Epithelial cell of prostate (primary cell): ENCODE data around the gene OPA3.

Source experiments
- DNase-seq: peaks from one replicate; pipeline ENCODE4 v3.0.0-alpha.2; 2011; ENCODE audit warnings: low read depth, low spot score
- H3K27ac ChIP-seq: fragments of 450-650 bp; 2 replicates; pipeline ENCODE4 v1.5.1; 2017; ENCODE audit warnings: mild to moderate bottlenecking

Gene OPA3

DNA sequence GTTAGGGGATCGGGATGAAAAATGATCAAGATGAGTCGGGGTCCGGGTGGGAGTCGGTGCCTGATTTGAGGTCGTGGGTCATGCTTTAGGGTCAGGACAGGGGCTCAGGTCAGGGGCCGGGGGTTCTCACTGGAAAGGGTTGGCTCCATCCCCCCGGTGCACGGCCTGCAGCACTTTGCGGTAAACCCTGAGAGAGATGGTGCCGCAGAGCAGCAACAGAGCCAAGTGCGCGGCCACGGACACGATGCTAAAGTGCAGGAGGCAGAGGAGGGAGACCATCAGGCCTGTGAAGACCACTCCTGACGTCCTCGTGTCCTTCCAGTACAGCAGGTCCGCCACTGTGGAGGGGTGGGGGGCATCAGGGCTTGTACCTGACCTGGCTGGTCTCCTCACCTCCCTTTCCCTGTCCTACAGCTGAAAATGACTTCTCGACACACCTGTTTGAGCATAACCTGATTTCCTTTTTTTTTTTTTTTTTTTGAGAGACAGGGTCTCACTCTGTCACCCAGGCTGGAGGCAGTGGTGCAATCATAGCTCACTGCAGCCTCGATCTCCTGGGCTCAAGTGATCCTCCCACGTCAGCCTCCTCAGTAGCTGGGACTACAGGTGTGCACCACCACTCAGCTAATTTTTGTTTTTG, 95.3 kb downstream of the OPA3 start:
- no peak for DNase-seq

DNA sequence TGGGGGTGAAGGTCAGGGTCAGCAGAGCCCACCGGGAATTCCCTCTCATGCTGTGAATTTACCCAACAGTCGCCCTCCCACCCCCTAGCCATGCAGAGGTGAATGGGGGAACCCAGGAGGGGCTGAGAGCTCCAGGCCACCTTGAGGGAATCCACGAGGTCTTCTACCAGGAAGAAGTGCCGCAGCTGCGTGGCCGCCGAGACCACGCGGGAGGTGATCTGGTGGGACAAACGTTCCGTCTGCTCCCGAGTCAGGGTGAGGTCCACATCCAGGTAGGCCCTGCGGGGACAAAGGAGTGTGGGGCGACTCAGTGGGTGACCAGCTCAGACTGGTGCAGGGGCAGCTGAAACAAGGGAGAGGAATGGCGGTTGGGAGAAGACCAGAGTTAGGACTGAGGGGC, 95.9 kb downstream of the OPA3 start:
- H3K27ac ChIP-seq, result no peak overlapping the region
- DNase-seq, result no peak

More for the DNA sequence above, 95.3 kb downstream of the OPA3 start:
- no peak overlapping the region for H3K27ac ChIP-seq

DNA sequence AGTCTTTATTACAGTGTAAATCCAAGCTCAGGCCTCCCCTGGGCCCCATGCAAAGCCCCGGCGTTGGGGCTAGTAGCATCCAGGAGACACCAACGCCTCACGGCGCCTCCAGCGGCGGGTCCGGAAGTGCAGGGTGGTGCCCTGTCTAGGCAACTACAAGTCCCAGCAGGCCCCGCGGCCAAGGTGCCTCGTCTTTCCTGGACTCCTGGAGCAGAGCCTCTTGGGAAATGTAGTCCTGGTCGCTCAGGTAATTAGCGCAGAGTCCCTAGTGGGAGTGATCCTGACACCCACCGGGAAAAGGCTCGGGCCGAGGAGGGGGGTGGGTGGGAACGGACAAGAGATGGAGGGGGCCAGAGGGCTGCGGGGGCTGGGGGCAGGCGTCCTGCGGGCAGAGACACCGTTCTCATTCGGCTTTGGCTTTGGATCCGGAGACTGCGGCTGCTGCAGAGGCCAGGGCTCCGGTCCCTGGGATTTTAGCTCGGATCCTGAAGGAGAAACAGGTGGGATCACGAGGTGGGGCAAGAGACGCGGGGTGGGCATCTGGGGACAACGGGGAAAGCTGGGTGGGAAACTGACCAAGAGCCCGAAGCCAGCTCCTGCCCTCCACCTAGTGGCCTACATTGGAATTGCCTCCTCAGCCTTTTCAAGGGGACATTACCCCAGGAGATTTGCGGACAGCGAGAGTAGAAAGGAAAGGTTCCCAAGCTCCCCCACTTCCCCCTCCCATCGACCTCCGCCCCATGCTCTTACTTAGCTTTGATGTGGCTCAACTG, 99.1 kb downstream of the OPA3 start:
- peak; percentile 70 for DNase-seq
- peak overlapping the region; percentile 33 for H3K27ac ChIP-seq

DNA sequence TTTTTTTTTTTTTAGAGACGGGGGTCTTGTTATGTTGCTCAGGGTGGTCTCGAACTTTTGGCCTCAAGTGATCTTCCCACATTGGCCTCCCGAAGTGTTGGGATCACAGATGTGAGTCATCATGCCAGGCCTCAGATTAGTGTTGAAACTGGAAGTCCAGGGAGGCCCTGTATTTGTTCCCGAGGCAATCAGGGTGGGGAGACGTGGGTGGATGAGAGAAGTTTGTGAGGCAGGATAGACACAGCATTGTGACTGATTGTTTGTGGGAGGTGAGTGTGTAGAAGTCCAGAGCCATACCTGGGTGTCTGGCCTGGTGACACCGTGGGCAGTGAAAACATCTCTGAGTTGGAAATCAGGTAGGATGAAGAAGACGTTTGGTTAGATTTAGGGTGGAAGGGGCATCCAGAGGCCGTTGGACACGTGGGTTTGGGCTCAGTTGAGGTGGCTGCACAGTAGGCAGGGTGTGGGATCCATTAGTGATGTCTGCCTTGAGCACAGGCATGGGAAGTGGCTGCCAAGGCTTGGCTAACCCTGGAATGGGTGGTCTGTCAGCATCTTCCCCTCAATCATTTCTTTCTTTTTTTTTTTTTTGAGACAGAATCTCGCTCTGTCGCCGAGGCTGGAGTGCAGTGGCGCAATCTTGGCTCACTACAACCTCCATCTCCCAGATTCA, 100.2 kb downstream of the OPA3 start:
- no peak for DNase-seq
- H3K27ac ChIP-seq, result peak overlapping the region; percentile 33

DNA sequence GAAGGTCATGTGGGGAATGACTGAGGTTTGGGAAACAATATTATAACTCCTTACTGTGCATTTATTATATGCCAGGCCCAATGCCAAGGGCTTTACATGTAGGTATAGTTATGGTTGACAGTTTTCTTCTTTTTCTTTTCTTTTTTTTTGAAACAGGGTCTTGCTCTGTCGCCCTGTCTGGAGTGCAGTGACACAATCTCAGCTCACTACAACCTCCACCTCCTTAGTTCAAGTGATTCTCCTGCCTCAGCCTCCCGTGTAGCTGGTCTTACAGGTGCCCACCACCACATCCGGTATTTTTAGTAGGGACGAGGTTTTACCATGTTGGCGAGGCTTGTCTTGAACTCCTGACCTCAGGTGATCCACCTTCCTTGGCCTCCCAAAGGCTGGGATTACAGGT, 101.6 kb downstream of the OPA3 start:
- no peak for DNase-seq
- H3K27ac ChIP-seq, result no peak overlapping the region

DNA sequence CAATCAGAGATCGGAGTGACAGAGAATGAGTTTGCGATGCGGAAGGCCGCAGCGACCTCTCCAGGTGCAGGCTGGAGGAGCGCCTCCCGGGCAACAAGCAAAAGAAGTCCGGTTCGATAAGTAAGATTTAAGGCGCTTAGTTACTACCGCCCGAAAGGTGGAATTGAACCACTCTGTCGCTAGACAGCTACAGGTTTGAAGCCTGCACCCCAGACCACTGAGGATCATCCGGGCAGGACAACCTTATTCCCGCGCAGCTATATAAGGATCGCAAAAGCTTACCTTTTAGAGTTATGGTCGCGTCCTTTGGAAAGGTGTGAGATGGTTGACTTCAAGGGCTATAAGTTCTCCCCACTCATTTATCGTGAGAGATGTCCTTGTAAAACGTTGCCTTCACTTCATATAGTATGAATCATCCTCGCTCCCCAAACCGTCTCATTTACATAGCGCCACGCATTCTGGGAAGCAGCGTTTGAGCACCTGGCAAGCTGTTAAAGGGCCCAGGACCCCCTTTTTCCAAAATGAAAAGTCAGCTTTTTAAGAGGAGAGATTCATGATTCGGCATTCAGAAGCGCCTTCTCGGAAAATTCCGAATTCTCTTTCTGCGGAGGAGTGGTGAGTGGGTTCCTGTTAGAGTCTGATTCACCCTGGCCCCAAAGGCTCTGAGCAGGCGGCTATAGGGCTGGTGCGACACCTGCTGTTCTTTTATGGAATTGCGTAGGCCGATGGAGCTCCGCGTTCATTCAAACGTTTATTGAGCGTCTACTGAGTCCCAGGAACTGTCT, 106.0 kb downstream of the OPA3 start:
- peak overlapping the region; percentile 97 for H3K27ac ChIP-seq
- DNase-seq, result peak; percentile 62

DNA sequence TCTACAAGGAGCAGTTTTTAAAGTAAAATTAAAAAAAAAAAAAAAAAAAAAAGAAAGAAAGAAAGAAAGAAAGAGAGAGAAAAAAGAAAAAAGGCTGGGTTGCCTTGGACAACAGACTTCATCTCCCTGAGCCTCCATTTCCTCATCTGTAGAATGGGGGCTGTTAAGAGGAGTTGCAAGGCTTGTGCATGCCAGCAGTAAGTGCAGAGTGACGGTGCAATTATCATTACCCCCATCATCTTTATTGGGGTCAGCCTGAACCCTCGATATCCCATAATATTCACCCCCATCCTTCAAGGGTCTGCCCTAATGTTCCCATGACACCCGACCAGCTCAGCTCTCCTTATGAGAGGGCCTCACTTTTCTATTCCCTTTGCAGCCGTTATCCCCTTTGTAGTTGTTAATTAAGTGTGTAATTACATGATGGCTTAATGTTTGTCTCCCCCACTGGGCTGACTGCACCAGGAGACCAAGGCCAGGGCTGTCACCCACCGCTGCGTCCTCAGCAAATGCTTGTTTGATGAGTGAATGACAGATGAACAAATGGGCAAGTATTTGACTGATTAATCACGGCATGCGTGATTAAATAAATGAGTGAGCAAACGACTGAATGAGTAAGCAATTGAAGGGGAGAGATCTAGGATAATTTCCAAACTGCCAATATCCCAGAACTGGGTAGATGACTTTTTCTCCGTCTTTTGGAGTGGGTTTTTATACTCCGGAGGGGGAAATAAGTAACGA, 106.7 kb downstream of the OPA3 start:
- DNase-seq, result peak; percentile 68
- peak overlapping the region; percentile 97 for H3K27ac ChIP-seq
